Measurements from ENCODE around the gene ZNF14. TPM values are rescaled to one million over a fixed set of nuclear protein-coding genes. Genes with fewer than 3 reads are reported as not detected.

Gene ZNF14
- total and polyA plus RNA-seq, 2 of the 13 experiments (the other 11 are each of a cell fraction or from before 2014, with no cell fraction given), result 1.9 to 6.2 TPM

GRCh38 chr19:19776206-19777008 is 43.5 kb upstream of the ZNF14 start (continued):
- TF ChIP-seq ZNF687 (CRISPR knock-in tag; IDR thresholded peaks at IDR 0.05) (peak; percentile 89), ZSCAN9 (CRISPR knock-in tag; IDR thresholded peaks at IDR 0.05; ENCODE audit: borderline replicate concordance) (0 out of 2 replicates have a peak, but pooled peaks have one; percentile 57), ZNF777 (CRISPR knock-in tag; IDR thresholded peaks at IDR 0.05) (0 out of 2 replicates have a peak, but pooled peaks have one; percentile 36), MXD4 (CRISPR knock-in tag; IDR thresholded peaks at IDR 0.05) (no peak; the same call in none of the 2 replicates), FOSL2 (CRISPR knock-in tag; IDR thresholded peaks at IDR 0.05) (peak; percentile 57; the same call in 1 of the 2 replicates), SCMH1 (CRISPR knock-in tag; IDR thresholded peaks at IDR 0.05; ENCODE audit: borderline replicate concordance) (no peak), ZFP1 (CRISPR knock-in tag; IDR thresholded peaks at IDR 0.05) (0 out of 2 replicates have a peak, but pooled peaks have one; percentile 52), ZNF569 (CRISPR knock-in tag; IDR thresholded peaks at IDR 0.05; ENCODE audit: borderline replicate concordance) (no peak), ZNF260 (CRISPR knock-in tag; IDR thresholded peaks at IDR 0.05; ENCODE audit: borderline replicate concordance, low read depth) (no peak), SPEN (CRISPR knock-in tag; IDR thresholded peaks at IDR 0.05; ENCODE audit: low read depth) (peak; percentile 69; the same call in 1 of the 2 replicates), HES4 (CRISPR knock-in tag; IDR thresholded peaks at IDR 0.05; ENCODE audit: borderline replicate concordance) (no peak), ZKSCAN5 (CRISPR knock-in tag; IDR thresholded peaks at IDR 0.05) (no peak), ZFP36 (IDR thresholded peaks at IDR 0.05; ENCODE audit: borderline replicate concordance, low read depth, low read length, partially characterized antibody) (no peak), NR2F2 (IDR thresholded peaks at IDR 0.05; ENCODE audit: borderline replicate concordance, low read depth) (no peak), E2F5 (CRISPR knock-in tag; conservative IDR thresholded peaks at IDR 0.05) (no peak), PLRG1 (conservative IDR thresholded peaks at IDR 0.05) (no peak)
- TF ChIP-seq, protein P1, sequence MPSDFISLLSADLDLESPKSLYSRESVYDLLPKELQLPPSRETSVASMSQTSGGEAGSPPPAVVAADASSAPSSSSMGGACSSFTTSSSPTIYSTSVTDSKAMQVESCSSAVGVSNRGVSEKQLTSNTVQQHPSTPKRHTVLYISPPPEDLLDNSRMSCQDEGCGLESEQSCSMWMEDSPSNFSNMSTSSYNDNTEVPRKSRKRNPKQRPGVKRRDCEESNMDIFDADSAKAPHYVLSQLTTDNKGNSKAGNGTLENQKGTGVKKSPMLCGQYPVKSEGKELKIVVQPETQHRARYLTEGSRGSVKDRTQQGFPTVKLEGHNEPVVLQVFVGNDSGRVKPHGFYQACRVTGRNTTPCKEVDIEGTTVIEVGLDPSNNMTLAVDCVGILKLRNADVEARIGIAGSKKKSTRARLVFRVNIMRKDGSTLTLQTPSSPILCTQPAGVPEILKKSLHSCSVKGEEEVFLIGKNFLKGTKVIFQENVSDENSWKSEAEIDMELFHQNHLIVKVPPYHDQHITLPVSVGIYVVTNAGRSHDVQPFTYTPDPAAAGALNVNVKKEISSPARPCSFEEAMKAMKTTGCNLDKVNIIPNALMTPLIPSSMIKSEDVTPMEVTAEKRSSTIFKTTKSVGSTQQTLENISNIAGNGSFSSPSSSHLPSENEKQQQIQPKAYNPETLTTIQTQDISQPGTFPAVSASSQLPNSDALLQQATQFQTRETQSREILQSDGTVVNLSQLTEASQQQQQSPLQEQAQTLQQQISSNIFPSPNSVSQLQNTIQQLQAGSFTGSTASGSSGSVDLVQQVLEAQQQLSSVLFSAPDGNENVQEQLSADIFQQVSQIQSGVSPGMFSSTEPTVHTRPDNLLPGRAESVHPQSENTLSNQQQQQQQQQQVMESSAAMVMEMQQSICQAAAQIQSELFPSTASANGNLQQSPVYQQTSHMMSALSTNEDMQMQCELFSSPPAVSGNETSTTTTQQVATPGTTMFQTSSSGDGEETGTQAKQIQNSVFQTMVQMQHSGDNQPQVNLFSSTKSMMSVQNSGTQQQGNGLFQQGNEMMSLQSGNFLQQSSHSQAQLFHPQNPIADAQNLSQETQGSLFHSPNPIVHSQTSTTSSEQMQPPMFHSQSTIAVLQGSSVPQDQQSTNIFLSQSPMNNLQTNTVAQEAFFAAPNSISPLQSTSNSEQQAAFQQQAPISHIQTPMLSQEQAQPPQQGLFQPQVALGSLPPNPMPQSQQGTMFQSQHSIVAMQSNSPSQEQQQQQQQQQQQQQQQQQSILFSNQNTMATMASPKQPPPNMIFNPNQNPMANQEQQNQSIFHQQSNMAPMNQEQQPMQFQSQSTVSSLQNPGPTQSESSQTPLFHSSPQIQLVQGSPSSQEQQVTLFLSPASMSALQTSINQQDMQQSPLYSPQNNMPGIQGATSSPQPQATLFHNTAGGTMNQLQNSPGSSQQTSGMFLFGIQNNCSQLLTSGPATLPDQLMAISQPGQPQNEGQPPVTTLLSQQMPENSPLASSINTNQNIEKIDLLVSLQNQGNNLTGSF (CRISPR knock-in tag; IDR thresholded peaks at IDR 0.05), result no peak
- TF ChIP-seq, protein P2, sequence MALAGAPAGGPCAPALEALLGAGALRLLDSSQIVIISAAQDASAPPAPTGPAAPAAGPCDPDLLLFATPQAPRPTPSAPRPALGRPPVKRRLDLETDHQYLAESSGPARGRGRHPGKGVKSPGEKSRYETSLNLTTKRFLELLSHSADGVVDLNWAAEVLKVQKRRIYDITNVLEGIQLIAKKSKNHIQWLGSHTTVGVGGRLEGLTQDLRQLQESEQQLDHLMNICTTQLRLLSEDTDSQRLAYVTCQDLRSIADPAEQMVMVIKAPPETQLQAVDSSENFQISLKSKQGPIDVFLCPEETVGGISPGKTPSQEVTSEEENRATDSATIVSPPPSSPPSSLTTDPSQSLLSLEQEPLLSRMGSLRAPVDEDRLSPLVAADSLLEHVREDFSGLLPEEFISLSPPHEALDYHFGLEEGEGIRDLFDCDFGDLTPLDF (CRISPR knock-in tag; IDR thresholded peaks at IDR 0.05), result no peak; the same call in none of the 2 replicates
